HG02798 (cell line): ENCODE measurements around the gene MAP7D1.

Source experiments
- ATAC-seq: cut with Tn5 transposase; IDR thresholded peaks from one replicate; pipeline ENCODE4 v1.9.1; 2021; ENCODE audit warnings: mild to moderate bottlenecking; ENCODE audit not compliant: unreplicated experiment, poor library complexity

MAP7D1 gene

GRCh38 chr1:36155408-36156328 is at the start of gene MAP7D1:
TSS of gene MAP7D1 (plus strand) at chr1:36156160. CDS start at chr1:36156418, 258 bp downstream.
- ATAC-seq: peak; percentile 72

- ATAC-seq: no peak
Measured at GRCh38 chr1:36106269-36106668, 49.7 kb upstream of the MAP7D1 start.

DNA sequence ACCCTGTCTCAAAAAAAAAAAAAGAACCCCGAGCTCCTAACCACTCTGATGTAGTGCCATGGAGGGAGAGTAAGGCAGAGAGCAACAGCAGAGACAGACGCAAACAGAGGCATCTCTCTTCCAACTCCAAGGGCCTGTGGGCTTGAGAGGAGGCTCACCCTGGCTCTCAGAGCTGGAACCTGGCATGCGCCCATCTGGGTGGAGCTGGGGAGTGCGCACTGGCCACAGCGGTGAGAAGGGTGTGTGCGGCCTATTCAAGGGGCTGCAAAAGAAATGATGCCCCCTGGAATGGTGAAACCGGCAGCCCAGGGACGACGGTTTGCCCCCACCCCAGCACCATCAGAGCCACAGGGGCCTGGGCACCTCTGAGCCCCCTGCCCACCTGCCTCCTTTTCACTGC is 48.6 kb upstream of the MAP7D1 start:
- ATAC-seq: no peak

- ATAC-seq: no peak
Measured at GRCh38 chr1:36108314-36108713, 47.6 kb upstream of the MAP7D1 start.

- ATAC-seq: no peak
Measured at GRCh38 chr1:36109041-36109679, 46.8 kb upstream of the MAP7D1 start.

DNA sequence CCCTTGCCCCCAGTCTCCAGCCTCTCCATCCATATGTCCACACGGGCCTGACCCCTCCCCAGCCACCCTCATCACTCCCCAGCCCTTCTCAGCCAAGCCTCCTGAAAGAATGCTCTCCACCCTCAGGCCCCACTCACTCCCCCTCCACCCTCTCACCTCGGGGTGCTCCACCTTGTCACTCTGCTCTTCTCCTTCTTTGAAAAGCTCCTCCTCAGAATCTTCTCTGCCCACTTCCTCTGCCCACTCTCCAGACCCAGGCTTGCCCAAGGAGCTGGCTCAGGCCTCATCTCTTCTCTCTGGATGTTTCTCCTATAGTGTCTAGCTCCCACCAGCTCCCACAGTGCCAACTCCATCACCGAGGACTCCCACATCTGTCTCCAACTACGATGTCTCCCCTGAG is 44.8 kb upstream of the MAP7D1 start:
- no peak for ATAC-seq

GRCh38 chr1:36112823-36113222 is 43.1 kb upstream of the MAP7D1 start:
- ATAC-seq: no peak

- no peak for ATAC-seq
Measured at GRCh38 chr1:36114371-36114770, 41.6 kb upstream of the MAP7D1 start.

DNA sequence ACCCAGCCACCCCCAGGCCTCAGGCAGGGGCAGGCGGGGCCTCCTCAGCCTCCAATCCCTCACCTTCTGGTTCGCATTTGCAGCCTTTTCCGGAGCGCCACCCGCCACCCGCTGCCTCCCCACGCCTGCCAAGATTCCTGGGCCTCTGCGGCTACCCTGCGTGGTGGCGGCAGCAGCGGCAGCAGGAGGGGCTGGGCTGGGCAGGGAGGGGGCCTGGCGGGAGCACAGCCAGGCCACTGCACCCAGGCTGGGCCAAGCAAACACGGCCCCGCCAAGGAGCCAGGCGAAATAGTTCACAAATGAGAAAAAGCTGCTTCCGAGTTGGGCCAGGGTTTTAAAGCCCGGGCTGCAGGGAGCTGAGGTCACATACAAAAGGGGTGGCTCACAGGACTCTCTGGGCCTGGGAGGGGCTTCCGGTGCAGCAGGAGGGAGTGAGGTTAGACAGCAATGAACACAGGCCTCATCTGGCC is 40.7 kb upstream of the MAP7D1 start:
- ATAC-seq: no peak

DNA sequence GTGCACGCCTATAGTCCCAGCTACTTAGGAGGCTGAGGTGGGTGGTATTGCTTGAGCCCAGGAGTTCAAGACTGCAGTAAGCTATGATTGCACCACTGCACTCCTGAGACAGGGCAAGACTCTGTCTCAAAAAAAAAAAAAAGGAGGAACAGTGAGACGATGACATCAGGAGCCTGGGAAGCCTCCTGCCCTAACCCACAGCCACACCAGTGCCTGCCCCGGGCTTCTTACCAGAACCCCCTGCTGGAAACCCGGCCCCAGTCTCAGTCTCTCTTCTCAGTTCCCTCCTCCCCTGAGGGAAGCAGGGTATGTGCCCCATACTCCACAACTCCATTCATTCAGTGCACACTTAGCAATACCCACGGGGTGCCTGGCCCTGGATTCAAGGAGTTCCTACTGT is 40.0 kb upstream of the MAP7D1 start:
- ATAC-seq: no peak

- ATAC-seq: no peak
Measured at GRCh38 chr1:36116901-36117300, 39.1 kb upstream of the MAP7D1 start.

DNA sequence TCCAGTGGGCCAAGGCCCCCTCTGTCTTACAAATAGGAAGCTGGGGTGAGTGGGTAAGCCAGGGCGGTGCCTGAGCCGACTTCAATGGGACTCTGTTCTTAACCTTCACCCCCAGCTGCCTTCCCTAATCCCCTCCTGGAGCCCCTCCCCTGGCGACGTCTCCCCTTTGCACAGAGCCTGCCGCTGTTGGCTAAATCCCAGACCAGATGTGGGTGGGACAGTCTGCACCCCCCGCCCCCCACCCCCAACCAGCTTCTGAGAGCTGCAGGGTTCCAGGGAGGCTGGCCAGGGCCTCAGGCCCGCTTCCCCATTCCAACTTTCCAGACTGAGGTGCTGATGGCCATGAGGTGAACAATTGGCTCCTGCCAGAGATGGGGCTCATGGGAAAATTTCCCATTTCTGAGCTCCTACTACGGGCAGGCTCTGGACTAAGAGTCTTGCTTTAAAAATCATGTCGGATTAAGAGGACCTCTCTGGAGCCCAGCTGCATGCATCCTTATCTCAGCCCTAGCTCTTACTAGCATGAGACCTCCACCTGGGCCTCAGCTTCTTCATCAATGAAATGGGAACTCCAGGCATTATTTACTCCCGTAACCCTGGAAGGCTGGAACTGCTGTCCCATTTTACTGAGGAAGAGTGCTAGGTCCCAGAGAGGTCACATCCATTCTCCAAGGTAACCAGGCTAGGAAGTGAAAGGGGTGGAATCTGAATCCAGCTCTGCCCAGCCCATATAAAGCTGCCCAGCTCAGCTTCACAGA is 37.3 kb upstream of the MAP7D1 start:
- ATAC-seq: no peak

- no peak for ATAC-seq
Measured at GRCh38 chr1:36119456-36119855, 36.5 kb upstream of the MAP7D1 start.

- ATAC-seq: no peak
Measured at GRCh38 chr1:36122062-36123030, 33.6 kb upstream of the MAP7D1 start.

- ATAC-seq: no peak
Measured at GRCh38 chr1:36123356-36123755, 32.6 kb upstream of the MAP7D1 start.

GRCh38 chr1:36124404-36125128 is 31.4 kb upstream of the MAP7D1 start:
- ATAC-seq: no peak

DNA sequence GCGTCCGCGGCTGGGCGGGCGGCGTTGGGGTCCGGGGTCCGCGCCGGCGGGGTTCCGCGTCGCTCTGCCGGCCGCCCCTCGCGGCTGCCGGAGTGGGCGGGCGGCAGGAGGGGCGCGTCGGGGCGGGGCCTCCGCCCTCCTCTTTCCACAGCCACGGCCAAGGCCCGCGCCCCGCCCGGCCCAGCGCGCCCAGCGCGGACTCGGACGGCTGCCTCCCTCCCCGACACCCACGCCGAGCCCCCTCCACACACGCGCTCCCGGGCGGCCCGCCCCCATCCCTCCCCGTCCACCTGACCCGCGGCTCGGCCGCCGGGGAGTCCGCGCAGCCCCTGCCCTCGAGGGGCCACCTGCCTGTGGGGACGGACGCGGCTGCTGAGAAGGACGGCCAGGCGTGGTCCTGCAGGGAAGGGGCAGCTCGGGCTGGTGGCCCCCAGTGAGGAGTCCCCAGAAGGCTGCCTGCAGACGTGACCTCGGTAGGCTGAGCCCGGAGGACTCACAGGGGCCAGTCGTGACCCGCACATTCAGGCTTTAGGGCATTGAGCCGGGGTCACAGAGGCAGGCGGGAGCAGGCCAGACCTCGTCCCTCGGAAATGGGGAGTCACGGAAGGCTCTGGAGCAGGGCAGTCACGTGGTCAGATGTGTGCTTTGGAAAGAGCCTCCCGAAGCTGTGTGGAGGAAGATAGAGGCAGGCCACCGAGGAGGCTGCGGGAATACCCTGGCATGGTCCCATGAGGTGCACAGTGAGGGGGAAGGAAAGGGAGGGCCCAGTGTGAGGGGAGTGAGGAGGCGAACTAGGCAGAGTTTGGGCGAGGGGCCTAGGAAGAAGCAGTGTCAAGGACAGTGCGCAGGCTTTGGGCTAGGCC is 30.6 kb upstream of the MAP7D1 start, which contains the start of gene COL8A2:
Gene COL8A2 (minus strand): TSS at position 94 of the 863 bp plus-strand sequence. CDS start 24,980 bp downstream, outside the sequence.
- no peak for ATAC-seq
